ENCODE measurements around the gene NEK6.

NEK6 gene

GRCh38 chr9:124384846-124385245, 127.1 kb downstream of the NEK6 start:
- DNase-seq: no peak

GRCh38 chr9:124385623-124386022, 127.9 kb downstream of the NEK6 start:
- DNase-seq: no peak

GRCh38 chr9:124386201-124386600, 128.5 kb downstream of the NEK6 start:
- DNase-seq: no peak

GRCh38 chr9:124388275-124389048, 130.7 kb downstream of the NEK6 start:
- no peak for DNase-seq

- peak; percentile 83 for DNase-seq
These were observed 131.6 kb downstream of the NEK6 start for GRCh38 chr9:124389146-124389939.

GRCh38 chr9:124390794-124391658, 133.3 kb downstream of the NEK6 start:
- DNase-seq: peak; percentile 56

- no peak for DNase-seq
These were observed 134.6 kb downstream of the NEK6 start for GRCh38 chr9:124392254-124392870.

GRCh38 chr9:124392871-124393460, 135.2 kb downstream of the NEK6 start:
- peak; percentile 62 for DNase-seq

GRCh38 chr9:124394167-124394566, 136.4 kb downstream of the NEK6 start:
- no peak for DNase-seq

GRCh38 chr9:124394596-124394995, 136.8 kb downstream of the NEK6 start:
- peak; percentile 3 for DNase-seq

GRCh38 chr9:124395826-124396225, 138.1 kb downstream of the NEK6 start:
- DNase-seq: no peak

GRCh38 chr9:124398191-124398935, 140.6 kb downstream of the NEK6 start:
- no peak for DNase-seq

GRCh38 chr9:124399323-124399967, 141.7 kb downstream of the NEK6 start:
- no peak for DNase-seq

GRCh38 chr9:124399968-124400940, 142.5 kb downstream of the NEK6 start:
- DNase-seq: no peak

All from DMS79 treated with DMSO at 0.1 percent for 48 hours (cell line).